GM21390 (cell line): ENCODE measurements around the gene COL27A1.

Source experiments
- ATAC-seq: cut with Tn5 transposase; IDR thresholded peaks from one replicate; pipeline ENCODE4 v1.9.1; 2021; ENCODE audit not compliant: unreplicated experiment

Gene COL27A1

GRCh38 chr9:114202849-114203248, 47.5 kb downstream of the COL27A1 start:
- no peak for ATAC-seq

DNA sequence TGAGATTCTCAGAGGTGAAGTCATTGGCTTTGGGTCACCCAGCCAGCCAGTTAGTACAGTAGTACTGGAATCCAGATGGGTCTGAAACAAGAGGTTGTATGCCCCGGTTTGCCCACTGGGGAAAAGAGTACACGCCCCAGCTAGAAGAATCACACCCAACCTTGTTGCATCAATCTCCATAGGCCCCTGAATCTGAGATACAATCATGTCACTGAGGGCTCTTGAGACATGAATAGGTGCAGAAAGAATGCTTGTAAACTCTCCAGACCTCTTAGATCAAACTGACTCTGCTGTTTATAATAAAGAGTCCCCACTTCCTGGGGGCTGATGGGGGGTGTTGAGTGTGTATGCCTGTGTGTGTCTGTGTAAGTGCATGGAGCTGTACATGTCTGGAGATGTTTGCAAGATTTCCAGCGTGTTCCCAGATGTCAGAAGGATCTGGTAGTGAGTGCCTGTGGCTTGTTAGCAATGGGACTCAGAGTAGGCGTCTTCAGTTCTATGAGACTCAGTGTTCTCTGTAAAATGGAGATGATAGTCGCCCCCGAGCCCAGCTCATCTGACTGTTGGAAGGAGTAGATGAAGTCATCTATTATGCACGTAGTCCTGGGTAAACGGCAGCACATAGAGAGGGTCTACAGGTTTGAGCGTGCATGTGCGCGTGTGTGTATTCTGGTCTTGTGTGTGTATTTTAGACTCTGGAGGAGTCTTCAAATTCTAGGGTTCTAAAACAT, 48.2 kb downstream of the COL27A1 start:
- ATAC-seq: no peak

GRCh38 chr9:114204265-114204664, 48.9 kb downstream of the COL27A1 start:
- ATAC-seq: no peak

DNA sequence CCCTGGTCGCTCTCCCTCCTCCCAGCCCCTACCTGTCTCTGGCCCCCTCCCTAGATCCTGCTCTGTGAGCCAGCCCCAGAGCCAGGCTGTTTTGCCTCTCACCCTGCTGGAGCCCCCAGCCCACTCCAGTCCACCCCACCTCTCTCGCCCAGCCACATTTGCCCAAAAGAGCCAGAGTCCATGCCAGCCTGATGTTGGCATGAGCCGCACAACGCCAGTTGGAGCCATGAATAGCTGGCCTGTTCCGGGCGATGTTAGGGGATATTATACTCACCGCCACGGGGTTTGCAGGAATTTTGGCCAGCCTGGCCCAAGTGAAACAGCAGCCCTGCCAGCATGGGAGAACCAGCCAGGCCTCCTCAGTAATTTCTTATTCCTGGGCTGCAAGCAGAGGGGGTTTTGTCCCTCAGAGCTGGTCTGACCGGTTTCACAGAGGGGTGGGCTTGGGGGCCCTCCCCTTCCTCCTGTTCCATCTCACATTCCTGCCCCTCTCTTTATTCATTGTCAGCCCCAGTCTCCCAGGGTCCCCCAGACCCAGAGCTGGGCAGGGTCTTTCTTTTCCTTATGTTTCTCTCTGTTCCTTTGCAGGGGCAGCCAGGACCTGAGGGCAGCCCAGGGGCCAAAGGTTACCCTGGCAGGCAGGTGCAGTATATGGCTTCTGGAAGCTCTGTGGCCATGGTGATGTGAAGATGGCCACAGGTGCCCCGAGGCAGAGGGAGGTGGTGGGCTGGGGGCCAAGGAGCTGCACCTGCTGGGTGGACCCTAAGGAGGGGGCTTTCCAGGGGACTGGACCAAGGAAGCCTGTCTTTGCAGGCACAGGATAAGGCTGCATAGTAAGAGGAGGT, 50.1 kb downstream of the COL27A1 start:
- no peak for ATAC-seq

- ATAC-seq: no peak
Observed at GRCh38 chr9:114206221-114206789, 51.0 kb downstream of the COL27A1 start.

- ATAC-seq: no peak
Observed at GRCh38 chr9:114207034-114207810, 51.9 kb downstream of the COL27A1 start.

GRCh38 chr9:114207845-114208244, 52.5 kb downstream of the COL27A1 start:
- no peak for ATAC-seq

- no peak for ATAC-seq
Observed at GRCh38 chr9:114209151-114209550, 53.8 kb downstream of the COL27A1 start.

DNA sequence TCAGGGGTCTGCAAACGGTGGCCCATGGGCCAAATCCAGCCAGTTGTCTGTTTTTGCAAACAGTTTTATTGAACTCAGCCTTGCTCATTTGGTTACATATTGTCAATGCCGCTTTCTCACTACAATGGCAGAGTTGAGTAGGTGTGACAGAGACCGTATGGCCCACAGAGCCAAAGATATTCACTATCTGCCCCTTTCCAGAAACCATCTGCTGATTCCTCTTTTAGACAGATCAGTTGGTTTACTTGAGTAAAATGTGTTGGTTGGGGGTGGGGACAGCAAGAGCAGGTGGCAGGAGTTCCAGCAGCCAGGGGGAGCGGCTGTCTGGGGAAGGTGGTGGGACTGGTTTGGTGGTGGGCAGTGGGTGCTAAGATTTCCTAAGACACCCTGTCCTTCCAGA, 54.8 kb downstream of the COL27A1 start:
- no peak for ATAC-seq

- ATAC-seq: no peak
Observed at GRCh38 chr9:114210691-114211276, 55.4 kb downstream of the COL27A1 start.

- no peak for ATAC-seq
Observed at GRCh38 chr9:114212826-114213225, 57.5 kb downstream of the COL27A1 start.

- no peak for ATAC-seq
Observed at GRCh38 chr9:114213566-114213965, 58.2 kb downstream of the COL27A1 start.

DNA sequence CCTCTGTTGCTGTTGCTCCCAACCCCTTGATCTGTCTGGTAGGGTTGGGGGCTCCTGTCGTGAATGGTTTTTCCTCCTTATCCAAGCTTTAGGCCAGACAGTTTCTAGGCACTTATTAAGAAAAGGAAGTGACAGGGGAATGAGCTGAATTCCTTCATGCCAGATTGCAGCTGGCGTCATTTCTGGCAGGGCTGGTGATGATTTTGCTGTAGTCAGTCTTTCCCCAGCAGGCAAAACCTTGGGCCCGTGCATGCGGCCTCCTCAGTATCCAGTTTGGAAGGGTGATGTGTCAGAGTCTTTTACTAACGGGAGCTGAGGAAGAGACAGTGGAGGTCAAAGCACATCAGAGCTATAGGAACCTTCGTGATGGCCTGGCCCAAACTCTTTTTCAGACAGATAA, 58.8 kb downstream of the COL27A1 start:
- ATAC-seq: no peak

- ATAC-seq: no peak
Observed at GRCh38 chr9:114214686-114215414, 59.5 kb downstream of the COL27A1 start.

GRCh38 chr9:114216081-114216480, 60.7 kb downstream of the COL27A1 start:
- no peak for ATAC-seq

DNA sequence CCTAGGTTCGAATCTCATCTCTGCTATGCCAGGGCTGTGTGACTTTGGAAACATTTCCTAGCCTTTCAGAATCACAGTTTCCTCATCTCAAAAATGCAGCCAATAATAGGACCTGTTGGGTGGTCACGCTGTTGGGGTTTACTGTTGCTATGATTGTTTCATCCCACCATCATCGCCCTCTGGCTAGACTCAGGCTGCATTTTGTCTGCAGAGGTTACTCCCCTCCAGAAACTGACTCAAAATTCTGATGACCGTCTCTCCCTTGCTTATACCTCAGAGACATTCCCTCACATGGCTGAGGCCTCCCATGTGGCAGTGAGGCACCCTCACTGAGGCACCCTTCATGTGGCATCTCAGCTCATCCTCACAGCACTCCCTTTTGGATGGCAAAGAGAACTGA, 61.6 kb downstream of the COL27A1 start:
- ATAC-seq: no peak

GRCh38 chr9:114218264-114219120, 63.2 kb downstream of the COL27A1 start:
- no peak for ATAC-seq

GRCh38 chr9:114220061-114220541, 64.8 kb downstream of the COL27A1 start:
- ATAC-seq: no peak
